Measurements from ENCODE around the gene TBC1D22B. TPM values are rescaled to one million over a fixed set of nuclear protein-coding genes. Genes with fewer than 3 reads are reported as not detected.

Gene TBC1D22B
- total and polyA plus RNA-seq, 5 experiments from 2014 or later = 5.1 to 9.5 (median 8.4) TPM

Other genes with a start within 250 kb of the TBC1D22B start
- 10 to 100 TPM; 79.3 to 80.5 TPM for gene PIM1, start 87.6 kb upstream of the TBC1D22B start, total RNA-seq
- gene PIM1, start 87.6 kb upstream of the TBC1D22B start, polyA plus RNA-seq = 100 to 1,000 TPM; 106 to 196 (median 182) TPM
- gene TMEM217, start 372 bp downstream of the TBC1D22B start, total RNA-seq = under 1 TPM; 0.42 to 0.96 TPM
- under 1 TPM; 0.24 to 0.71 (median 0.54) TPM for gene TMEM217, start 372 bp downstream of the TBC1D22B start, polyA plus RNA-seq
- gene RNF8, start 96.2 kb downstream of the TBC1D22B start, total RNA-seq = 10 to 100 TPM; 14.3 to 17.2 TPM
- 10 to 100 TPM in 1 of 3 donors, 1 to 10 TPM in 2; 9.1 to 16.0 (median 9.6) TPM for gene RNF8, start 96.2 kb downstream of the TBC1D22B start, polyA plus RNA-seq
- 10 to 100 TPM; 65.1 to 66.8 TPM for gene CMTR1, start 175.4 kb downstream of the TBC1D22B start, total RNA-seq
- 10 to 100 TPM; 19.2 to 28.0 (median 24.0) TPM for gene CMTR1, start 175.4 kb downstream of the TBC1D22B start, polyA plus RNA-seq
- gene CCDC167, start 242.1 kb downstream of the TBC1D22B start, total RNA-seq = 10 to 100 TPM; 17.9 TPM
- 10 to 100 TPM; 64.3 to 74.7 (median 69.3) TPM for gene CCDC167, start 242.1 kb downstream of the TBC1D22B start, polyA plus RNA-seq

All from naive thymus-derived CD8-positive, alpha-beta T cell (primary cell).